Osteoblast (primary cell): ENCODE data around the gene CNGA4. TPM values are rescaled to one million over a fixed set of nuclear protein-coding genes. Genes with fewer than 3 reads are reported as not detected.

ENCODE experiments used
- DNase-seq: peaks from one replicate; pipeline ENCODE4 v3.0.0; 2011; ENCODE audit warnings: low spot score, mixed read lengths; ENCODE audit not compliant: insufficient read length; ENCODE audit errors: missing footprints
- H2AFZ ChIP-seq: 2 replicates; pipeline ENCODE4 v1.6.0; 2011; ENCODE audit warnings: mild to moderate bottlenecking, low read length
- H3K27ac ChIP-seq: 2 replicates; pipeline ENCODE4 v1.5.1; 2011; ENCODE audit warnings: mild to moderate bottlenecking, low read depth, low read length, moderate library complexity
- H3K27me3 ChIP-seq: 2 replicates; pipeline ENCODE4 v1.6.0; 2012; ENCODE audit warnings: mild to moderate bottlenecking, control low read depth, inconsistent platforms, low read length, moderate library complexity; ENCODE audit not compliant: insufficient read depth
- H3K36me3 ChIP-seq: 2 replicates; pipeline ENCODE4 v1.5.1; 2011; ENCODE audit warnings: mild to moderate bottlenecking, low read length, control low read depth, moderate library complexity; ENCODE audit not compliant: insufficient read depth
- H3K4me1 ChIP-seq: 2 replicates; pipeline ENCODE4 v1.5.1; 2011; ENCODE audit warnings: mild to moderate bottlenecking, low read length, control low read depth, moderate library complexity; ENCODE audit not compliant: insufficient read depth
- H3K4me2 ChIP-seq: 2 replicates; pipeline ENCODE4 v1.6.0; 2011; ENCODE audit warnings: mild to moderate bottlenecking, low read length; ENCODE audit not compliant: insufficient read depth
- H3K4me3 ChIP-seq: fragments of 200-600 bp; sonication (generic); 3 replicates; pipeline ENCODE4 v1.5.1; 2012; ENCODE audit warnings: mild to moderate bottlenecking, low read length, inconsistent platforms; ENCODE audit not compliant: insufficient read depth
- H3K79me2 ChIP-seq: 2 replicates; pipeline ENCODE4 v1.6.0; 2012; ENCODE audit warnings: mild to moderate bottlenecking, low read length, control low read depth, inconsistent platforms; ENCODE audit not compliant: insufficient read depth
- H3K9me3 ChIP-seq: 2 replicates; pipeline ENCODE4 v1.5.1; 2011; ENCODE audit warnings: low read depth, low read length, control low read depth
- H4K20me1 ChIP-seq: 2 replicates; pipeline ENCODE4 v1.6.0; 2012; ENCODE audit warnings: mild to moderate bottlenecking, low read length, control low read depth; ENCODE audit not compliant: insufficient read depth
- total RNA-seq: library from RNA; depleted of rRNA; stranded (reverse); fragments of >200 nt; gene quantifications from 2 replicates; pipeline ENCODE4 v1.2.3, GENCODE V29; 2012
- TF ChIP-seq, protein P1 (sequence below): IDR thresholded peaks from 2 replicates; pipeline ENCODE4 v1.5.1; 2011; ENCODE audit warnings: mild to moderate bottlenecking, low read depth, low read length, moderate library complexity; ENCODE audit errors: extremely low read depth

CNGA4 gene
- total RNA-seq, 1 donor: under 0.01 TPM

GRCh38 chr11:6285019-6285418, 46.1 kb downstream of the CNGA4 start:
- DNase-seq: no peak
- Histone ChIP-seq H3K4me1 (no peaks in the 10 kb centered on the region), H3K27me3 (peaks cover 21% of the 10 kb centered on the region), H3K36me3 (no peaks in the 10 kb centered on the region), H2AFZ (no peak overlapping the region), H4K20me1 (no peaks in the 10 kb centered on the region), H3K79me2 (no peaks in the 10 kb centered on the region), H3K9me3 (no peaks in the 10 kb centered on the region), H3K27ac (no peak overlapping the region), H3K4me2 (no peak overlapping the region), H3K4me3 (no peak overlapping the region)
- TF ChIP-seq, protein P1, sequence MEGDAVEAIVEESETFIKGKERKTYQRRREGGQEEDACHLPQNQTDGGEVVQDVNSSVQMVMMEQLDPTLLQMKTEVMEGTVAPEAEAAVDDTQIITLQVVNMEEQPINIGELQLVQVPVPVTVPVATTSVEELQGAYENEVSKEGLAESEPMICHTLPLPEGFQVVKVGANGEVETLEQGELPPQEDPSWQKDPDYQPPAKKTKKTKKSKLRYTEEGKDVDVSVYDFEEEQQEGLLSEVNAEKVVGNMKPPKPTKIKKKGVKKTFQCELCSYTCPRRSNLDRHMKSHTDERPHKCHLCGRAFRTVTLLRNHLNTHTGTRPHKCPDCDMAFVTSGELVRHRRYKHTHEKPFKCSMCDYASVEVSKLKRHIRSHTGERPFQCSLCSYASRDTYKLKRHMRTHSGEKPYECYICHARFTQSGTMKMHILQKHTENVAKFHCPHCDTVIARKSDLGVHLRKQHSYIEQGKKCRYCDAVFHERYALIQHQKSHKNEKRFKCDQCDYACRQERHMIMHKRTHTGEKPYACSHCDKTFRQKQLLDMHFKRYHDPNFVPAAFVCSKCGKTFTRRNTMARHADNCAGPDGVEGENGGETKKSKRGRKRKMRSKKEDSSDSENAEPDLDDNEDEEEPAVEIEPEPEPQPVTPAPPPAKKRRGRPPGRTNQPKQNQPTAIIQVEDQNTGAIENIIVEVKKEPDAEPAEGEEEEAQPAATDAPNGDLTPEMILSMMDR: no peak

Other genes starting within 250 kb of the CNGA4 start
- gene OR56A4, start 232.1 kb upstream of the CNGA4 start, total RNA-seq: not detected in 2 replicates
- gene OR56A1, start 208.3 kb upstream of the CNGA4 start, total RNA-seq: under 0.01 TPM in 2 replicates
- not detected in 2 replicates for gene OR56B4, start 131.4 kb upstream of the CNGA4 start, total RNA-seq
- gene OR52B2, start 68.8 kb upstream of the CNGA4 start, total RNA-seq: not detected in 2 replicates
- not detected in 2 replicates for gene OR52W1, start 39.9 kb upstream of the CNGA4 start, total RNA-seq
- not detected in 2 replicates for gene C11orf42, start 33.5 kb upstream of the CNGA4 start, total RNA-seq
- 15.6 and 19.7 TPM in 2 replicates for gene FHIP1B, start 4.5 kb upstream of the CNGA4 start, total RNA-seq
- gene CCKBR, start 20.7 kb downstream of the CNGA4 start, total RNA-seq: not detected in 2 replicates
- gene CAVIN3, start 81.4 kb downstream of the CNGA4 start, total RNA-seq: 271 and 314 TPM in 2 replicates
- 75.6 and 78.4 TPM in 2 replicates for gene SMPD1, start 151.4 kb downstream of the CNGA4 start, total RNA-seq
- 40.7 and 45.6 TPM in 2 replicates for gene APBB1, start 180.0 kb downstream of the CNGA4 start, total RNA-seq
- gene HPX, start 201.9 kb downstream of the CNGA4 start, total RNA-seq: 0.59 and 1.1 TPM in 2 replicates
- gene TRIM3, start 234.9 kb downstream of the CNGA4 start, total RNA-seq: 25.3 and 36.2 TPM in 2 replicates
- gene ARFIP2, start 242.2 kb downstream of the CNGA4 start, total RNA-seq: 74.3 and 79.3 TPM in 2 replicates
- 52.7 and 55.4 TPM in 2 replicates for gene TIMM10B, start 242.4 kb downstream of the CNGA4 start, total RNA-seq